ENCODE measurements around the gene NACC2. TPM values are rescaled to one million over a fixed set of nuclear protein-coding genes. Genes with fewer than 3 reads are reported as not detected.

NACC2 gene
- total and polyA plus RNA-seq, 2 experiments from 2014 or later = 3.8 to 20.8 TPM

DNA sequence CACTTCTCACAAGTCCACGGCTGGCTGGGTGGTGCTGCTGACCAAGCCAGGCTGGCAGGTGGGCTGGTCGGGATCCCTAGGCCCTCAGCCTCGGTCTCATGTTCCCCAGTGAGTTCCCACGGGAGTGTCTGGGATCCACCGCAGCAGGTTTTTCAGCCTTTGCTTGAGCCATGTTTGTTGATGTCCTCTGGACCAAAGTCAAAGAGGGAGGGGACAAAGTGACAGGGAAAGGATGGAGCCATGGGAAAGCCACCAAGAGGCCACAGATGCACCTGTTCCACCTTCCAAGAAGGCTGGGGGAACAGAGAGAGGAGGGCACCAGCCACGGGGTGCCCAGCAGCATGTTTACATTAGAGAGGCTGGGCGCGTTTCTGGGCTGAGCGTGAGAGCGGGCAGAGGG, 131.2 kb downstream of the NACC2 start:
- Mint-ChIP-seq H3K27ac (no peak overlapping the region), H3K4me1 (peaks cover 35% of the 10 kb centered on the region), H3K36me3 (ENCODE audit: low read depth) (no peaks in the 10 kb centered on the region), H3K4me3 (no peak overlapping the region), H3K27me3 (ENCODE audit: insufficient read depth, low read depth, poor library complexity) (peaks cover 20% of the 10 kb centered on the region), H3K9me3 (no peaks in the 10 kb centered on the region)
- peaks cover 12% of the 10 kb centered on the region for H4K20me1 ChIP-seq (replicated peaks; ENCODE audit: insufficient read depth)
- H3K36me3 ChIP-seq (ENCODE audit: insufficient read depth) = no peaks in the 10 kb centered on the region
- TF ChIP-seq, protein P1, sequence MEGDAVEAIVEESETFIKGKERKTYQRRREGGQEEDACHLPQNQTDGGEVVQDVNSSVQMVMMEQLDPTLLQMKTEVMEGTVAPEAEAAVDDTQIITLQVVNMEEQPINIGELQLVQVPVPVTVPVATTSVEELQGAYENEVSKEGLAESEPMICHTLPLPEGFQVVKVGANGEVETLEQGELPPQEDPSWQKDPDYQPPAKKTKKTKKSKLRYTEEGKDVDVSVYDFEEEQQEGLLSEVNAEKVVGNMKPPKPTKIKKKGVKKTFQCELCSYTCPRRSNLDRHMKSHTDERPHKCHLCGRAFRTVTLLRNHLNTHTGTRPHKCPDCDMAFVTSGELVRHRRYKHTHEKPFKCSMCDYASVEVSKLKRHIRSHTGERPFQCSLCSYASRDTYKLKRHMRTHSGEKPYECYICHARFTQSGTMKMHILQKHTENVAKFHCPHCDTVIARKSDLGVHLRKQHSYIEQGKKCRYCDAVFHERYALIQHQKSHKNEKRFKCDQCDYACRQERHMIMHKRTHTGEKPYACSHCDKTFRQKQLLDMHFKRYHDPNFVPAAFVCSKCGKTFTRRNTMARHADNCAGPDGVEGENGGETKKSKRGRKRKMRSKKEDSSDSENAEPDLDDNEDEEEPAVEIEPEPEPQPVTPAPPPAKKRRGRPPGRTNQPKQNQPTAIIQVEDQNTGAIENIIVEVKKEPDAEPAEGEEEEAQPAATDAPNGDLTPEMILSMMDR (conservative IDR thresholded peaks at IDR 0.05; ENCODE audit: low read depth in 2 of 2) = no peak
- TF ChIP-seq STAT1 (IDR thresholded peaks at IDR 0.05; ENCODE audit: unreplicated experiment) = no peak
- TF ChIP-seq EZH2 (IDR thresholded peaks at IDR 0.05; ENCODE audit: low read depth, unreplicated experiment) = no peak
- TF ChIP-seq NANOG (IDR thresholded peaks at IDR 0.05; ENCODE audit: borderline replicate concordance) = no peak
- TF ChIP-seq ZNF114 (CRISPR knock-in tag; IDR thresholded peaks at IDR 0.05) = no peak
- no peak for TF ChIP-seq ZNF331 (CRISPR knock-in tag; IDR thresholded peaks at IDR 0.05; ENCODE audit: low read depth)
- TF ChIP-seq, protein P2, sequence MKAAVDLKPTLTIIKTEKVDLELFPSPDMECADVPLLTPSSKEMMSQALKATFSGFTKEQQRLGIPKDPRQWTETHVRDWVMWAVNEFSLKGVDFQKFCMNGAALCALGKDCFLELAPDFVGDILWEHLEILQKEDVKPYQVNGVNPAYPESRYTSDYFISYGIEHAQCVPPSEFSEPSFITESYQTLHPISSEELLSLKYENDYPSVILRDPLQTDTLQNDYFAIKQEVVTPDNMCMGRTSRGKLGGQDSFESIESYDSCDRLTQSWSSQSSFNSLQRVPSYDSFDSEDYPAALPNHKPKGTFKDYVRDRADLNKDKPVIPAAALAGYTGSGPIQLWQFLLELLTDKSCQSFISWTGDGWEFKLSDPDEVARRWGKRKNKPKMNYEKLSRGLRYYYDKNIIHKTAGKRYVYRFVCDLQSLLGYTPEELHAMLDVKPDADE (IDR thresholded peaks at IDR 0.05) = no peak
- TF ChIP-seq POLR2AphosphoS5 (IDR thresholded peaks at IDR 0.05; ENCODE audit: low read depth) = no peak
- TF ChIP-seq JUNB (IDR thresholded peaks at IDR 0.05; ENCODE audit: unreplicated experiment) = no peak
- no peak for TF ChIP-seq EZH2phosphoT487 (IDR thresholded peaks at IDR 0.05; ENCODE audit: unreplicated experiment)
- TF ChIP-seq, protein P3, sequence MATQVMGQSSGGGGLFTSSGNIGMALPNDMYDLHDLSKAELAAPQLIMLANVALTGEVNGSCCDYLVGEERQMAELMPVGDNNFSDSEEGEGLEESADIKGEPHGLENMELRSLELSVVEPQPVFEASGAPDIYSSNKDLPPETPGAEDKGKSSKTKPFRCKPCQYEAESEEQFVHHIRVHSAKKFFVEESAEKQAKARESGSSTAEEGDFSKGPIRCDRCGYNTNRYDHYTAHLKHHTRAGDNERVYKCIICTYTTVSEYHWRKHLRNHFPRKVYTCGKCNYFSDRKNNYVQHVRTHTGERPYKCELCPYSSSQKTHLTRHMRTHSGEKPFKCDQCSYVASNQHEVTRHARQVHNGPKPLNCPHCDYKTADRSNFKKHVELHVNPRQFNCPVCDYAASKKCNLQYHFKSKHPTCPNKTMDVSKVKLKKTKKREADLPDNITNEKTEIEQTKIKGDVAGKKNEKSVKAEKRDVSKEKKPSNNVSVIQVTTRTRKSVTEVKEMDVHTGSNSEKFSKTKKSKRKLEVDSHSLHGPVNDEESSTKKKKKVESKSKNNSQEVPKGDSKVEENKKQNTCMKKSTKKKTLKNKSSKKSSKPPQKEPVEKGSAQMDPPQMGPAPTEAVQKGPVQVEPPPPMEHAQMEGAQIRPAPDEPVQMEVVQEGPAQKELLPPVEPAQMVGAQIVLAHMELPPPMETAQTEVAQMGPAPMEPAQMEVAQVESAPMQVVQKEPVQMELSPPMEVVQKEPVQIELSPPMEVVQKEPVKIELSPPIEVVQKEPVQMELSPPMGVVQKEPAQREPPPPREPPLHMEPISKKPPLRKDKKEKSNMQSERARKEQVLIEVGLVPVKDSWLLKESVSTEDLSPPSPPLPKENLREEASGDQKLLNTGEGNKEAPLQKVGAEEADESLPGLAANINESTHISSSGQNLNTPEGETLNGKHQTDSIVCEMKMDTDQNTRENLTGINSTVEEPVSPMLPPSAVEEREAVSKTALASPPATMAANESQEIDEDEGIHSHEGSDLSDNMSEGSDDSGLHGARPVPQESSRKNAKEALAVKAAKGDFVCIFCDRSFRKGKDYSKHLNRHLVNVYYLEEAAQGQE (IDR thresholded peaks at IDR 0.05; ENCODE audit: unreplicated experiment) = no peak
- H3K79me2 ChIP-seq (replicated peaks; ENCODE audit: insufficient read depth) = peaks cover 17% of the 10 kb centered on the region
- H3K27me3 ChIP-seq (ENCODE audit: insufficient read depth) = no peaks in the 10 kb centered on the region
- peaks cover 7% of the 10 kb centered on the region; the same call in 1 of the 2 replicates for H3K4me1 ChIP-seq (ENCODE audit: insufficient read depth)
- H3K4me2 ChIP-seq = no peak overlapping the region
- ATAC-seq (no peak), DNase-seq (ENCODE audit: low spot score) (no peak)
- no peak overlapping the region for H2AFZ ChIP-seq
- no peaks in the 10 kb centered on the region for H3K9me2 ChIP-seq (ENCODE audit: insufficient read depth)
- H3F3A ChIP-seq (replicated peaks; ENCODE audit: low read depth) = peaks cover 9% of the 10 kb centered on the region; the same call in 1 of the 2 replicates
- no peak overlapping the region for H3K4me3 ChIP-seq
- no peak overlapping the region for H3K27ac ChIP-seq (ENCODE audit: low read depth)
